ENCODE measurements around the gene MET. TPM values are rescaled to one million over a fixed set of nuclear protein-coding genes. Genes with fewer than 3 reads are reported as not detected.
A peak's percentile ranks its signal among the peaks of the same experiment; 100 is the strongest.
"Not testable (repeated sequence)": the region's sequence is repeated elsewhere in the genome, so short reads cannot be mapped to it uniquely, and the experiment has no call there.

MET gene
- 10 to 100 TPM in 7 of 10 donors, 1 to 10 TPM in 3; 8.5 to 17.2 (median 12.3) TPM for polyA plus RNA-seq (ENCODE audit: insufficient read length in 10 of 10)
- long read RNA-seq, donor 1, full-length matches to known transcripts, result 1 of 1 reads
- long read RNA-seq, donor 1, partial matches to known transcripts, result 0 of 1 reads
- long read RNA-seq, donor 1, other reads (novel, unspliced or antisense), result 0 of 1 reads
- long read RNA-seq, donor 2, partial matches to known transcripts, result 7 of 7 reads
- long read RNA-seq, donor 2, other reads (novel, unspliced or antisense), result 0 of 7 reads
- long read RNA-seq, donor 3, result 0 reads
- long read RNA-seq, donor 4, result 0 reads
- long read RNA-seq, donor 5, partial matches to known transcripts, result 6 of 7 reads
- long read RNA-seq, donor 5, other reads (novel, unspliced or antisense), result 0 of 7 reads
- long read RNA-seq, donor 6, partial matches to known transcripts, result 8 of 9 reads
- long read RNA-seq, donor 6, other reads (novel, unspliced or antisense), result 0 of 9 reads
- long read RNA-seq, donor 7, partial matches to known transcripts, result 7 of 7 reads
- long read RNA-seq, donor 7, other reads (novel, unspliced or antisense), result 0 of 7 reads
- long read RNA-seq, donor 8, full-length matches to known transcripts, result 2 of 2 reads
- long read RNA-seq, donor 8, partial matches to known transcripts, result 0 of 2 reads
- long read RNA-seq, donor 8, other reads (novel, unspliced or antisense), result 0 of 2 reads
- long read RNA-seq, donor 9, result 0 reads

DNA sequence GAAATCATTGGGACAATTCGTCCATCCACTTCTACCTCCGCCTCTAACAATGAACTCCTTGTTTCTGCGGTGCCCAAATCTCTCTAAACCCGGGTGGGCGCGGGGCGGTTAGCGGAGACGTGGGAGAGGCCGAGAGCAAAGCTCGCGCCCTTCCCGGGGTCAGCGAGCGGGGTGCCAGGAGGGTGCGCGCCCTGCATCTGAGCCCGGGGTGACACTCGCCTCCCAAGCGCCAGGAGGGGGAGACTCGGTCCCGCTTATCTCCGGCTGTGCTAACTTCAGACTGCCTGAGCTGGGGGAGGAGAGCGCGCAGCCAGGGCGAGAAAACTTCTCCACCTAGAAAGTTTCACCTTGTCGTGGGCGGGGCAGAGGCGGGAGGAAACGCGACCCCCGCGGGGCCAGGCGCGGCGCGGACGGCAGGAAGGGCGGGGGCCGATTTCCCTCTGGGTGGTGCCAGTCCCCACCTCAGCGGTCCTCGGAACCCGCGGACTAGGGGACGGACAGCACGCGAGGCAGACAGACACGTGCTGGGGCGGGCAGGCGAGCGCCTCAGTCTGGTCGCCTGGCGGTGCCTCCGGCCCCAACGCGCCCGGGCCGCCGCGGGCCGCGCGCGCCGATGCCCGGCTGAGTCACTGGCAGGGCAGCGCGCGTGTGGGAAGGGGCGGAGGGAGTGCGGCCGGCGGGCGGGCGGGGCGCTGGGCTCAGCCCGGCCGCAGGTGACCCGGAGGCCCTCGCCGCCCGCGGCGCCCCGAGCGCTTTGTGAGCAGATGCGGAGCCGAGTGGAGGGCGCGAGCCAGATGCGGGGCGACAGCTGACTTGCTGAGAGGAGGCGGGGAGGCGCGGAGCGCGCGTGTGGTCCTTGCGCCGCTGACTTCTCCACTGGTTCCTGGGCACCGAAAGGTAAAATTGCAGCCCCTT, at the start of gene MET:
Gene MET, plus strand, starts transcription at position 516 of the 915 bp plus-strand sequence. CDS start 26,889 bp downstream, outside the sequence.
- peak; percentile 76 to 89 (median 76) for DNase-seq

DNA sequence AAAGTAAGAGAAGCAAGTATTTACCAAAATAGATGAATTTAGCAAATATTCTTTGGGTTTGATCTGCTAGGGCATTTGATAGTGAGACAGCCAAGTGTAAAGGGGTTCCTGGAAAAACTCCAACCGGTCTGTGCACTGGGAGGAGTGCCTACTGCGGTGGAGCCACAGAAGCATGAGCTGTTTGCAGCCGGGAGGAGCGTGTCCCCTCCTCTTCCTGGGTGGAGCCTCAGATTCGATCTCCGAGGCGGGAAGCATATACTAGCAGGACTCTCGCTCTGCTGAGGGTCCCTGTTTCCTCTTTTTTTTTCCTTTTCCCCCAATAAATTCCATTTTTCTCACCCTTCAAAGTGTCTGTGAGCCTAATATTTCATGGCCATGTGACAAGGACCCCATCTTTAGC, 45.1 kb upstream of the MET start:
- no peak for DNase-seq

DNA sequence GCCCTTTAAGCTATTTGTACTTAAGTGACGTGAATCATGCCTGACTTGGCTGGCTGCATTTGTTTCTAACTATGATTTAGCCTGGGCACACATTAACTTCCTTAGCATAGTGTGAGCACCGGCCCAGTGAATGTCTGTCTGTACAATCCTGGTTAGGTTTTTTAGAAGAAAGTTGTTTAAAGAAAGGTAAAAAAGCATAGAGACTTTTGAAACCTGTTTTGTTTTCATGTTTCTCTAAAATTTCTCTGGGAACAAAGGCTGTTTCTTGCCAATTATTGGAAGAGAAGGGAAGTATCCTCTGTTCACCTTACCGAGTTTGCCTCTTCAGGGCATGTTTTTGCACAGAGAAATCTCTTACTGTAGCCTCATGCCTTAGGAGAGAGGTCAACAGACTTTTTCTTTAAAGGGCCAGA, 42.9 kb upstream of the MET start:
- no peak for DNase-seq

DNA sequence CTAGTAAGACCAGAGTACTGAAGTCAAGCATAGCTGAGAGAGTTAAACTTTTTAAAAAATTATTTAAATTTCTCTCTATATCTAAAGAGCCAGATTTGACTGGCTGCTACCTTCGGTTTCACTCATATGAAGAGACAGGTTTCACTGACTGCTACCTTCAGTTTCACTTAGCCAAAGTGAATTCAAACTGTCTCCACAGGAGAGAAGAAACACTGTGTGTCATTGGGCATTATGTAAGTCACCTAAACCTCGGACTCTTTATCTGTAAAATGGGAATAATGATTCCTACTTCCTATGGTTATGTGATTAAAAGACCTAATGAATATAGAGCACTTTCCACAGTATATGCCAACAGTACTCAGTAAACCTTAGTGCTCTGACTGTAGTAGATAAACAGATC, 41.6 kb upstream of the MET start:
- no peak for DNase-seq

DNA sequence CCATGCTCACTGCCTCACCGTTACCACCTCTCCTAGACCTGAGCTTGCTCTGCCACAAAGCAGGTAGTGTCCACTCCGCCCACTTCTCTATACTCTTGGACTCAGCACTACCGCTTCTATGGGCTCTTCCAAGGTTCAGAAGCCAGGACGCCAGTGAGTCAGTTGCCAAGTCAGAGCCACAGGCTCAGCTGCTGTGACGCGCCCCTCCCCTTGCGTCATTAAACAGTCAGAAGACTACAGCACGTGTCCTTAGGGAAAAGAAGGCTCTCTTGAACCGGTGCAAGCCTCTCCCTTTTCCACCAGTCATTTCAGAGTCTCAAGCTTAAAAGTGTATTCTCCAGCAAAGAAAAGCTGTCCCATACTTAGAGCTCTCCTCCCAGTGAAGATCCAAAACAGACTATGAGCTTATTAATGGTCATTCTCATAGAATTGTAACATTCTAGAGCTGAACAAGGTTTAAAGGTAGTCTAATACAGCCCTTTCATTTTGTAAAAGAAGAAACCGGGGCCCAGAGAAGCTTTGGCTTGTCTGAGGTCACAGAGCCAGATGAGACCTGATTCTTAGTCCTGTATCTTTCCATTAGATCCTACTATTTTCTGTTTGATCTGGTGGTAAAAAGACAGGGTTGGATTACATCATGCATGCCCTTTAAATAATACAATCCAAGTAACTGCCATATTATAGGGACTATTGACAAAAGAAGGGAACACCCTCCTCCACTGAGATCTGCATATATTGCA, 40.9 kb upstream of the MET start:
- peak; percentile 16 to 39 (median 36) for DNase-seq

DNA sequence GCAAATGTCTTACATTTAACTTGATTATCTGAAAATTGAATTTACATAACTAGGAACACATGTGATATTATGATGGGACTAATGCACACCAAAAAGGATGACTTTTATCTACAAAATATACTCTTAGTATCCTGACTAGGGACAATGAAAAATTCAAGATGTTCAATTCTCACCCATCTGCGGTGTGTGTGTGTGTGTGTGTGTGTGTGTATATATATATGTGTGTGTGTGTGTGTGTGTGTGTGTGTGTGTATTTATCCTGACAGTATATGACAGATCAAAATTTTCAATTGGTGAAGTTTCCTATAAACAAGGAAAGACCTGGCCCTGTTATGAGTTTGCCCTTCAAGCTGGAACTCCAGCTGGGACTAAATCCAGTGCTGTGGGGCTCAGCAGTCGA, 40.3 kb upstream of the MET start:
- DNase-seq, result no peak

DNA sequence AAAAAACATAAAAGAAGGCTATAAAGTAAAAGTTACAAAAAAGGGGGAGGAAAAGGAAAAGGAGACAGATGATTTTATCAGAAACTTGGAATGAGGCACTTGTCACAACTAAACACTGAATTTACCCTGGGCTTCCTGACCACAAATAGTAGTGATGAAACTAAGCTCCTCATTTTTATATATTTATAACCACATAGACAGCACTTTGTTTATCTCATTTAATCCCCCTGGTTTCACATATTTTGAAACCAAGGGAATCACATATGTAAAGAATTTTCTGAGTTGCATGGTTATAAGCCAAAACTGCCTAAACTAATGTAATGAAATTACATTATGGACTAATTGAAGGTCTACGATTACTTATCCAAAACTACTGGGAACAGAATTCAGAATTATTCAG, 39.6 kb upstream of the MET start:
- DNase-seq, result no peak

DNA sequence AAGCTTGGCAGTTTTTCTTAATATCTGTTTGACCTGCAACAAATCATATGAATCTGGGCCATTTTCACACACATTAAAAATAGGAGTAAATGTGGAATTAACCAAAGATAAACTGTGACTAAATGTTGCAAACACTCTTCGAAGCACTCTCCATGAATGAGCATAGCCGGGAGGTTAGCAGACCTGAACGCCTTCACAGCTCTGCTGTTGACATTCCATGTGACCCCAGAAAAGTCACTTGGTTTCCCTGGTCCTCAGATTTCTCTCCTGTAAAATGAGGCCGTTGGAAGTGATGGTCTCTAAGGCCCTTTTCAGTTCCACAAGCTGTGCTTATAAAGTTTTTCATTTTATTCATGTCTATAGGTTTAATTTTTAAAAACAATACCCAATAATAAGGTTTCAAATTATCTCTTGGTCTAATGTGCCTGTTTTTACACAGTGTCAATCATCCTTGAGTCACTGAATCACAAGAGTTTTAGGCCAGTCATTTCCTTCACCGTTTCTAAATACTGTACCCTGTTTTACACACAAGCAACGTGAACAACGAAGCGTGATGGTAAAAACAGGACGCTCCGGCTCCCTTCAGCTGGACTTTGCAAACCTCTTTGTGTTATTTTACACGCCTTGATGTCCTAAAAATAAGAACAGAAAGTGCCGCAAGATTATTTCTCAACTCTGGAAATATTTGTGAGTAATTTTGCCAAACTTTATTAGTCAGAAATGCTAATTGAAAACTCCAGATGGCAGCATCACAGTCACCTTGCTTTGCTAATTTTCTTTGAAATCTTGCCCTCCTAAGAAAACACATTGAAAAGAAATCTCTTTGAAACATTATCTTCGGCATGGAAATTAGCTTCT, 38.6 kb upstream of the MET start:
- peak in 2 of 3 donors; percentile 14 to 19 for DNase-seq

DNA sequence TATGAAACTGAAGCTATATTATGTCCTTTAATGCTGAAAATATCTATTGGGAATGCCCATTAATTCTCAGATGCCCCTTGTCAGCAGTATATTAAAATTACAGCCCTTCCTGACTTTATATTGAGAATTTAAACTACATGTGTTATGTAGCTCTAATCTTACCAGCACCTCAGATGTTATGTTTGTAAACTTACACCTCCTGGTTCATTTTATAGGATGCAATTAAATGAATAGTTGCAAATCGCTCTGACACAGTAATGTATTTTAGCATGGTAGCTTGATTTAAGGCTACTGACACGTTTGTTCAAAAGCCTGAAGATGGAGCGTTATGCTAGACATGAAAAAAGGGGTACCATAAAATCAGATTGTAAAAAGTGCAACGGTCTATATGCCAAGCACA, 35.0 kb upstream of the MET start:
- DNase-seq, result no peak

DNA sequence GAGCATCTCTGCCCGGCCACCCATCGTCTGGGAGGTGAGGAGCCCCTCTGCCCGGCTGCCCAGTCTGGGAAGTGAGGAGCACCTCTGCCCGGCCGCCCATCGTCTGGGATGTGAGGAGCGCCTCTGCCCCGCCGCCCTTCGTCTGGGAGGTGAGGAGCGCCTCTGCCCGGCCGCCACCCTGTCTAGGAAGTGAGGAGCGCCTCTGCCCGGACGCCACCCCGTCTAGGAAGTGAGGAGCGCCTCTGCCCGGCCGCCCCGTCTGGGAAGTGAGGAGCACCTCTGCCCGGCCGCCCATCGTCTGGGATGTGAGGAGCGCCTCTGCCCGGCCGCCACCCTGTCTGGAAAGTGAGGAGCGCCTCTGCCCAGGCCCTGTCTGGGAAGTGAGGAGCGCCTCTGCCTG, 33.4 kb upstream of the MET start:
- not testable (repeated sequence) for DNase-seq

DNA sequence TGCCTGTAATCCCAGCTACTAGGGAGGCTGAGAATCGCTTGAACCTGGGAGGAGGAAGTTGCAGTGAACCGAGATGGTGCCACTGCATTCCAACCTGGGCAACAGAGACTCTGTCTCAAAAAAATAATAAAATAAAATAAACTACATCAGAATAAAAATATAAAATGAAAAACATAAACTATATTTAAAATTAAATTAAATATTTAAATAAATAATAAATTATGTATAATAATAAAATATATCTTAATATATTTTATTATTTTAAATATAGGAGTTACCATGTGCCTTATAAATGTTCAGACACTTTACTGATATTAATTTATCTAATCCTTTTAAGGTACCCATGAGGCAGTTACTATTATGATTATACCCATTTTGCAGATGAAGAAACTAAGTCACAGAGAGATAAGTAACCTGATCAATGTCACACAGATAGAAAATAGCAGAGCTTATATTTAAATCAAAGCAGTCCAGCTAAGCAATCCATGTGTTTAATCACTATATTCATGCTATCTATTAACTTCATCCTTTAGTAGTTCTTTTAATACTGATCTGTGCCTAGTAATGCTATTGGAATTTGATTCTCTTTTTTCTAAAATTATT, 30.3 kb upstream of the MET start:
- DNase-seq, result no peak

DNA sequence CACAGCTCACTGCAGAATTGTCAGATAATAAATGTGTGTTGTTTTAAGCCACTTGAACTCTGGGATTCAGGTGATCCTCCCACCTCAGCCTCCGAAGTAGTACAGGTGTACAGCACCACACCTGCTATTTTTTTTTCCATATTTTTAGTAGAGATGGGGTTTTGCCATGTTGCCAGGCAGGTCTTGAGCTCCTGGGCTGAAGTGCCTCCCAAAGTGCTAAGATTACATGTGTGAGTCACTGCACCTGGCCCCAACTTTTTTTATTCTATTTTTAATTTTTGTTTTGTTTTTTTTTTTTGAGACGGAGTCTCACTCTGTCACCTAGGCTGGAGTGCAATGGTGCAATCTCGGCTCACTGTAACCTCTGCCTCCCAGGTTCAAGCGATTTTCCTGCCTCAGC, 28.8 kb upstream of the MET start:
- not testable (repeated sequence) for DNase-seq

DNA sequence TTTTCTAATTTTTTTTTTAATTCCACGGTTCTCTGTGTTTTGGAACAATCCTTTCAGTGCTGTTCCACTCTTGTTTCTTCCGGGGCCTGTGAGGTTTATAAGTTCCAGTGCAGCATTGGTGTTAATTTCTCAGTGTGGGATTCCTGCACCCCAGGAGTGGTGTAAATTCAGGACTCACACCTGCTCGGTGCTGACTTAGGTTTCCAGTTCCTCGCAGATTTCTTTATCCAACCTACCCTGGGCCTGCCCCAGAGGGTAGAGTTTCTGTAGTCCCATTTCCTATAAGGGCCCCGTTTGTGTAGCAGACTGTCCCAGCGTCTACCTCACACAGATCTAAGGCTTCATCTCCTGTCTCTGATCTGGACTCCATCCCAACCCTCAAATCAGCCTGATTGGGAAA, 27.4 kb upstream of the MET start:
- no peak for DNase-seq

DNA sequence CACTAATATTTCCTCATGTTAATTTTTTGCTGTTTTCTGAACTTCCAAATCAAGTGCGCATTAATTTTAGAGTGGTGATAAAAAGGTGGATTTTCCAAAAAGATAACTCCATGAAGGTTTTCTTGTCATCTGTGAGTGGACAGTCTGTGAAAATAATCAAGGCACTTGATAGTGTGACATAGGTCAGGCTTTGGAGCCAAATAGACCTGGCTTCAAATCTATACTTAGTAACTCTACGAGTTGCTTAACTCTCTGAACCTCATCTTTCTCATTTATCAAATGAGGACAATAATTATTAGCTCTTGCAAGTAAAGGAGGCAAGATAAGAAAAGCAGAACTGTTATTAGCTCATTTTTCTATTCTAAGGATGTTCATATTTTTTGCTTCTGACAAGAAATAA, 24.7 kb upstream of the MET start:
- no peak for DNase-seq

DNA sequence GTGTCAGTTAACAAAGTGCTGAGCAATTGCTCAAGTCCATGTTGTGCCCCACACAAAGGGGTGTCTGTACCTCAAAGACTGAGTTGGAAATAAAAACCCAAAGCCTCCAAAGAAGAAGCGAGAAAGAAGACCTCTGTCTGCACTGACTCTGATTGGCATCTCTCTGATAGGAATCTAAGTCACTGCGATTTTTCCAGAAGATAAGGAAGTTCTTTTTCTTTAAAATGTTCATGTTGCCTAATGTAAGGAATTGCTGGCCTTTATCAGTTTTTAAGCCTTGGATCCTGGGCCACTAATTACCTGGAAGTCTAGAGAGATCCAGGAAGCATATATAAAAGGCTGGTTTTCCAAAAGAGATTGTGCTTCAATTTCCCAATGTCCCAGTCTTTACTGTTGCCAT, 24.1 kb upstream of the MET start:
- no peak for DNase-seq

DNA sequence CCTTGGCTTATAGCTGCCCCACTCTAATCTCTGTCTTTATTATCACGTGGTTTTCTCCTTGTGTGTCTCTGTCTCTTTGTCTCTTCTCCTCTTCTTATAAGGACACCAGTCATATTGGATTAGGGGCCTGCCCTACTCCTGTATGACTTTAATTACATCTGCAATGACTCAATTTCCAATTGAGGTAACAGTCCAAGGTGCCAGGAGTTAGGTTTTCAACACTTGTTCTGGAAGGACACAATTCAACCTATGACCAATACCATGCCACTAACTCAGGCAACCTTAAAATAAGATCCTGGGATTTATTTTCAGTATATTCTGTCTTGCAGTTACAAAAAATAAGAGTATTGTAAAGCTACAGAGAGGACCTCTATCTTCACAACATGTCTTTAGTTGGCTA, 21.6 kb upstream of the MET start:
- DNase-seq, result no peak

DNA sequence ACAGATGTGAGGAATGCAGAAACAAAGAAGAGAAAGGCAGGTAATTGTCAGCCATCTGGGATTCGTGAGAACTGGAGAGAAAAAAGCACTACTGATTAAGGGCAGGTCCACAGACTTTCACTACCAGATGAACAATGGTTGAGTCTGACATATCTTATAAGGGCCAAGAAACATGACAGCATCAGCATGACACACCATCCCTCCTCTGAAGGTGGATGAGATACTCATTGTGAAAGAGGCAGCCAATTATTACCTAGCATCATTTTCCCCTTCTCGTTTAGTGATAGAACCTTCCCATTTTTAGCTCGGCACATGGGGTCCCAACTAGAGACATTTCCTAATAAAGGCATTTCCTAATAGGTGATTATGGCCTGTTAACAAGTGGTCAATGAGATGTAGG, 19.2 kb upstream of the MET start:
- no peak for DNase-seq

DNA sequence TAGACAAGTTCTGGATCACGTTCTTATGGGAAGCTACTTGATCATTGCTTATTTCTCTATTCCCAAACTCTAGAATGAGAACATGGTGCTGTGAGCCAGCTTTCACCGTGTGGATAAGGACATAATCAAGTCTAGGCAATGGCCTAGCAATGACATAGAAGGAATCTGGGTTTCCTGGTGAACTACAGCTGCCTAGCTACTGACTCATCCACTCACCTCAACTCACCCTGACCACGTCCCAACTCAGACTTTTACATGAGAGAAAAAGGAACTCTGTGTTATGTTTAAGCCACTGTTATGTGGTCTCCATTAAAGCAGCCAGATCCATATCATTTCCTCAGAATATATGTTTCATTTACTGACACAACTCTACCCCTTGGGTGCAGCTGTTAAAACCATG, 18.8 kb upstream of the MET start:
- no peak for DNase-seq

DNA sequence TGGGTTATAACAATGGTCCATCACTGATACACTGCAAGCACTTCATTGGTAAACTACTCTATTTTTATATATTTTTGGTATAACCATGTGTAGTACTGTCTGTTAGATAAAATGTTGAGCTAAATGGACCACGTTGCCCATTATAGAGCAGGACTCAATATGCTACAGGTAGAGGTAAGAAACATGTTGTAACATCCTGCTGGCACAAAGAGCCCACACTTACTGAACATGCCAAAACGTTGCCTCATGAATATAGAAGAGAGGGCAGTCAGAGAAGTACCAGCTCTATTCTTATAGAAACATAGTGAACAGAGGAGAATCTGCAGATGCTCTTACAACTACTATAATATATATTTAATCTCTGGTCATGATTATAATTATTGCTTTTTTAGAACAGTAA, 18.4 kb upstream of the MET start:
- no peak for DNase-seq

DNA sequence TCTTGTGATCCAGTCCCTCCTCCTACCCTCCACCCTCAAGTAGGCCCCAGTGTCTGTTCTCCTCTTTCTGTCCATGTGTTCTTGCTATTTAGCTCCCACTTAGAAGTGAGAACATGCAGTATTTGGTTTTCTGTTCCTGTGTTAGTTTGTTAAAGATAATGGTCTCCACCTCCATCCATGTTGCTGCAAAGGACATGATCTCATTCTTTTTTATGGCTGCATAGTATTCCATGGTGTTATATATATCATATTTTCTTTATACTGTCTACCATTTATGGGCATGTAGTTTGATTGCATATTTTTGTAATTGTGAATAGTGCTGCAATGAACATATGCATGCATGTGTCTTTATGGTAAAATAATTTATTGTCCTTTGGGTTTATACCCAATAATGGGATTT, 12.7 kb upstream of the MET start:
- not testable (repeated sequence) for DNase-seq

Data from muscle of back (tissue), 13 donors.